ENCODE results near the gene CR1. TPM values are rescaled to one million over a fixed set of nuclear protein-coding genes. Genes with fewer than 3 reads are reported as not detected.

Gene CR1
- polyA plus RNA-seq, 1 experiment = not detected

DNA sequence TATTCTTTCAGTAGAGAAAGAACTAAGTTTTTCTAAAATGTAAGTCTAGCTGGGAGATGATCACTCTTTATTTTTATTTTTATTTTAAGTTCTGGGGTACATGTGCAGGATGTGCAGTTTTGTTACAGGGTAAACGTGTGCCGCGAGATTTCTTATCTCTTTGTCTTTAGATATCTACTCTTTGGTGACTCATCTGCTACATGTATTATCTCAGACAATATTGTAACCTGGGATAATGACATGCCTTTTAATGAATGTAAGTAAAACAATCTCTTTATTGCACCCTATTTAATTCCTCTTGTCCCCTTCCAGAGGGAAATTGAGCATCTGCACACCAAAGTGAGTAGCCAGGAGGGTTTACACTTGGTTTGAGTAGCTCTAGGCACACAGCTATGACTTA, 32.4 kb upstream of the CR1 start:
- no peak overlapping the region for H3K4me3 ChIP-seq (ENCODE audit: low read depth, low read length)
- CTCF ChIA-PET = no interaction called here
- POLR2A ChIA-PET = no interaction called here
- H3K27me3 ChIP-seq (ENCODE audit: control insufficient read depth, insufficient read depth, low read length) = no peaks in the 10 kb centered on the region
- H3K27ac ChIP-seq (ENCODE audit: low read depth, low read length) = no peak overlapping the region
- TF ChIP-seq, protein P1, sequence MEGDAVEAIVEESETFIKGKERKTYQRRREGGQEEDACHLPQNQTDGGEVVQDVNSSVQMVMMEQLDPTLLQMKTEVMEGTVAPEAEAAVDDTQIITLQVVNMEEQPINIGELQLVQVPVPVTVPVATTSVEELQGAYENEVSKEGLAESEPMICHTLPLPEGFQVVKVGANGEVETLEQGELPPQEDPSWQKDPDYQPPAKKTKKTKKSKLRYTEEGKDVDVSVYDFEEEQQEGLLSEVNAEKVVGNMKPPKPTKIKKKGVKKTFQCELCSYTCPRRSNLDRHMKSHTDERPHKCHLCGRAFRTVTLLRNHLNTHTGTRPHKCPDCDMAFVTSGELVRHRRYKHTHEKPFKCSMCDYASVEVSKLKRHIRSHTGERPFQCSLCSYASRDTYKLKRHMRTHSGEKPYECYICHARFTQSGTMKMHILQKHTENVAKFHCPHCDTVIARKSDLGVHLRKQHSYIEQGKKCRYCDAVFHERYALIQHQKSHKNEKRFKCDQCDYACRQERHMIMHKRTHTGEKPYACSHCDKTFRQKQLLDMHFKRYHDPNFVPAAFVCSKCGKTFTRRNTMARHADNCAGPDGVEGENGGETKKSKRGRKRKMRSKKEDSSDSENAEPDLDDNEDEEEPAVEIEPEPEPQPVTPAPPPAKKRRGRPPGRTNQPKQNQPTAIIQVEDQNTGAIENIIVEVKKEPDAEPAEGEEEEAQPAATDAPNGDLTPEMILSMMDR (IDR thresholded peaks at IDR 0.05; ENCODE audit: low read depth, low read length) = no peak
- no peaks in the 10 kb centered on the region for H3K9me3 ChIP-seq (ENCODE audit: control insufficient read depth, insufficient read depth, low read length)
- DNase-seq (ENCODE audit: low read depth, low spot score) = no peak

DNA sequence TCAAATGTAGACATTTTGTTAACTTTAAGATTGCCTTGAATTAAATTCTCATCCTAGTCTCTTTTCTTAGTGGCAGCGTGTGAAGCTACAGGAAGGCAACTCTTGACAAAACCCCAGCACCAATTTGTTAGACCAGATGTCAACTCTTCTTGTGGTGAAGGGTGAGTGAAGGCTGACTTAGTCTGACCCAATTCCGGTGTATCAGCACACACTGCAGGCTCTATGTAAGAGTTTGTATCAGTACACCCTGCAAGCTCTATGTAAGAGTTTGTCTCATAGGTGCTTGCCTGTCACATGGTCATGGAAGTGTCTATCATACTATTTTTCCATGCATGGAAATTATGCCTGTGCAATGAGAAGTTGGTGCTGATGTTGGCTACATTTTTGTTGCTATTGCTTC, 25.0 kb upstream of the CR1 start:
- POLR2A ChIA-PET = no interaction called here
- no peak for DNase-seq (ENCODE audit: low read depth, low spot score)
- CTCF ChIA-PET = no interaction called here
- Histone ChIP-seq H3K4me3 (ENCODE audit: low read depth, low read length) (no peak overlapping the region), H3K27ac (ENCODE audit: low read depth, low read length) (no peak overlapping the region), H3K27me3 (ENCODE audit: control insufficient read depth, insufficient read depth, low read length) (no peaks in the 10 kb centered on the region), H3K9me3 (ENCODE audit: control insufficient read depth, insufficient read depth, low read length) (no peaks in the 10 kb centered on the region)
- TF ChIP-seq, protein P1 (IDR thresholded peaks at IDR 0.05; ENCODE audit: low read depth, low read length) = no peak

DNA sequence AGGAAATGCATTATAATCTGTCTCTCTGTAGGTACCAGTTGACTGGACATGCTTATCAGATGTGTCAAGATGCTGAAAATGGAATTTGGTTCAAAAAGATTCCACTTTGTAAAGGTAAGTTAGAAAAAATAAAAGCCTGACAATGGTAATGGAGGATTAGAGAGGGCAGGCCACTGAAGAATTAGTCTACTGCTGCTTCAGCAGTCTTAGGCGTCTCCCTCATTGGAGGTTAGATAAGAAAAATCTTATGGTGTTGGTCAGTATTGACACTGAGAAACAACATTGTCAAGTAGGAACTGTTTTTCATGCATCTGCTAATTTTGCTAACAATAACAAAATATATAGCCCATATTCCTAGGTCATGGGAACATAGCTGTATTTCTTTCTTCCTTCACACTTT, 21.7 kb upstream of the CR1 start:
- Histone ChIP-seq H3K27me3 (ENCODE audit: control insufficient read depth, insufficient read depth, low read length) (no peaks in the 10 kb centered on the region), H3K4me3 (ENCODE audit: low read depth, low read length) (no peak overlapping the region), H3K9me3 (ENCODE audit: control insufficient read depth, insufficient read depth, low read length) (no peaks in the 10 kb centered on the region), H3K27ac (ENCODE audit: low read depth, low read length) (no peak overlapping the region)
- POLR2A ChIA-PET = no interaction called here
- CTCF ChIA-PET = interaction anchor here (1.4 kb wide), 1 partner anchor 25 kb away, joined by 3 read pairs; no protein-coding TSS in a partner anchor
- DNase-seq (ENCODE audit: low read depth, low spot score) = no peak
- TF ChIP-seq, protein P1 (IDR thresholded peaks at IDR 0.05; ENCODE audit: low read depth, low read length) = no peak

- ChIA-PET CTCF (interaction anchor here (1.5 kb wide), 1 partner anchor 134 kb away, joined by 3 read pairs; no protein-coding TSS in a partner anchor), POLR2A (no interaction called here)
- Histone ChIP-seq H3K9me3 (ENCODE audit: control insufficient read depth, insufficient read depth, low read length) (no peaks in the 10 kb centered on the region), H3K27me3 (ENCODE audit: control insufficient read depth, insufficient read depth, low read length) (no peaks in the 10 kb centered on the region), H3K4me3 (ENCODE audit: low read depth, low read length) (no peak overlapping the region), H3K27ac (ENCODE audit: low read depth, low read length) (no peak overlapping the region)
- TF ChIP-seq, protein P1 (IDR thresholded peaks at IDR 0.05; ENCODE audit: low read depth, low read length) = no peak
- DNase-seq (ENCODE audit: low read depth, low spot score) = no peak
Measured at GRCh38 chr1:207486198-207486597, 9.8 kb upstream of the CR1 start.

- Histone ChIP-seq H3K27me3 (ENCODE audit: control insufficient read depth, insufficient read depth, low read length) (no peaks in the 10 kb centered on the region), H3K27ac (ENCODE audit: low read depth, low read length) (no peak overlapping the region), H3K9me3 (ENCODE audit: control insufficient read depth, insufficient read depth, low read length) (no peaks in the 10 kb centered on the region), H3K4me3 (ENCODE audit: low read depth, low read length) (no peak overlapping the region)
- ChIA-PET POLR2A (no interaction called here), CTCF (interaction anchor here (1.5 kb wide), 1 partner anchor 133 kb away, joined by 3 read pairs; no protein-coding TSS in a partner anchor)
- TF ChIP-seq, protein P1 (IDR thresholded peaks at IDR 0.05; ENCODE audit: low read depth, low read length) = no peak
- no peak for DNase-seq (ENCODE audit: low read depth, low spot score)
Measured at GRCh38 chr1:207487636-207488035, 8.3 kb upstream of the CR1 start.

Measured in AG04450 (cell line).